Peyer's patch (tissue), 4 donors: ENCODE data around the gene CNTRL.

Experiments used
- POLR2A ChIP-seq, 2 donors: fragments of 450-650 bp; IDR thresholded peaks; one replicate each; pipeline ENCODE4 v1.5.1; 2017; ENCODE audit warnings: antibody characterized with exemption in 2 of 2, mild to moderate bottlenecking in 2 of 2, moderate library complexity in 2 of 2
- TF ChIP-seq, protein P1 (sequence below), 6 experiments: fragments of 450-650 bp in 4 of 6; fragments of 200-600 bp in 2 of 6; sonication (generic) in 1 of 6; IDR thresholded peaks; one replicate each; pipeline ENCODE4 v1.5.1; 2017 to 2019; ENCODE audit warnings: antibody characterized with exemption in 6 of 6, mild to moderate bottlenecking in 3 of 6, moderate library complexity in 1 of 6

DNA sequence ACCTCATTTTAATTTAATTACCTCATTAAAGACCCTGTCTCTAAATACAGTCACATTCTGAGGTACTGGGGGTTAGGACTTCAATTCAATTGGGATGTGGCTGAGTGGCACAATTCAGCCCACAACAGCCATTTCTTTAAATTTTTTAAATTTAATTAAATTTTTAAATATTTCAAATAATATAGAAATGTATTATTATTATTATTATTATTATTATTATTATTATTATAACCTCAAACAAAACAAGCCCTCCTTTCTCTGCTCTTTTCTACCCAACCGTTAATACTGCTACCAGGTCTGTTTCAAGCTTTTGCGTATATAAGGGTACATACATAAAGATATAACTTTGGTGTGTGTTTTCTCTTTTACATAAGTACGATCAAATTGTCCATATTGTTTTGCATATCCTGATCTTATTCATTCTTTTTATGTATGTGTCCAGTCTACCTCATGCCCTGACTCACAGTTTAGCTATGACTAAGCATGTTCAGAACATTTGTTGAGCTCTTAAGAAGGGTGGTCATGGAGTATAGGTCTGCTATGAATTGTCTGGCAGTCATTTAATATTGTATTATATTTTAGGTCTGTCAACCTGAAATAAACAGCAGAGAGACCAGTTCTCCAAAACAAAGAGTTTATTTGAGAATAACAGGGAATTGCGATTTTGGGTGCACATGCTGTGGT is 143.0 kb downstream of the CNTRL start:
- no peak for TF ChIP-seq POLR2A (IDR thresholded peaks at IDR 0.05)
- TF ChIP-seq, protein P1, sequence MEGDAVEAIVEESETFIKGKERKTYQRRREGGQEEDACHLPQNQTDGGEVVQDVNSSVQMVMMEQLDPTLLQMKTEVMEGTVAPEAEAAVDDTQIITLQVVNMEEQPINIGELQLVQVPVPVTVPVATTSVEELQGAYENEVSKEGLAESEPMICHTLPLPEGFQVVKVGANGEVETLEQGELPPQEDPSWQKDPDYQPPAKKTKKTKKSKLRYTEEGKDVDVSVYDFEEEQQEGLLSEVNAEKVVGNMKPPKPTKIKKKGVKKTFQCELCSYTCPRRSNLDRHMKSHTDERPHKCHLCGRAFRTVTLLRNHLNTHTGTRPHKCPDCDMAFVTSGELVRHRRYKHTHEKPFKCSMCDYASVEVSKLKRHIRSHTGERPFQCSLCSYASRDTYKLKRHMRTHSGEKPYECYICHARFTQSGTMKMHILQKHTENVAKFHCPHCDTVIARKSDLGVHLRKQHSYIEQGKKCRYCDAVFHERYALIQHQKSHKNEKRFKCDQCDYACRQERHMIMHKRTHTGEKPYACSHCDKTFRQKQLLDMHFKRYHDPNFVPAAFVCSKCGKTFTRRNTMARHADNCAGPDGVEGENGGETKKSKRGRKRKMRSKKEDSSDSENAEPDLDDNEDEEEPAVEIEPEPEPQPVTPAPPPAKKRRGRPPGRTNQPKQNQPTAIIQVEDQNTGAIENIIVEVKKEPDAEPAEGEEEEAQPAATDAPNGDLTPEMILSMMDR (IDR thresholded peaks at IDR 0.05): no peak
